ENCODE results near the gene CORO6. TPM values are rescaled to one million over a fixed set of nuclear protein-coding genes. Genes with fewer than 3 reads are reported as not detected.

CORO6 gene
- total RNA-seq, 1 donor, result 20.3 TPM

GRCh38 chr17:29593591-29594518 lies 28.9 kb downstream of the CORO6 start:
- Histone ChIP-seq H3K4me1 (ENCODE audit: insufficient read depth, low read length) (peaks cover 42% of the 10 kb centered on the region), H2AFZ (ENCODE audit: low read length) (peak overlapping the region; percentile 41), H3K27ac (ENCODE audit: low read depth, low read length) (no peak overlapping the region), H3K4me2 (ENCODE audit: insufficient read depth, low read length) (peak overlapping the region; percentile 78), H3K79me2 (ENCODE audit: insufficient read depth, low read length) (peaks cover 1% of the 10 kb centered on the region), H3K4me3 (ENCODE audit: insufficient read depth, low read length) (peak overlapping the region; percentile 72), H3K36me3 (ENCODE audit: insufficient read depth, low read length) (no peaks in the 10 kb centered on the region), H4K20me1 (ENCODE audit: insufficient read depth, low read length) (peaks cover 28% of the 10 kb centered on the region), H3K9me3 (ENCODE audit: low read depth, low read length) (no peaks in the 10 kb centered on the region), H3K27me3 (ENCODE audit: insufficient read depth, low read length) (no peaks in the 10 kb centered on the region)
- TF ChIP-seq CTCF (IDR thresholded peaks at IDR 0.05; ENCODE audit: extremely low read depth, low read depth, low read length), result peak; percentile 16
- no peak for DNase-seq (ENCODE audit: insufficient read length, low spot score, missing footprints)

DNA sequence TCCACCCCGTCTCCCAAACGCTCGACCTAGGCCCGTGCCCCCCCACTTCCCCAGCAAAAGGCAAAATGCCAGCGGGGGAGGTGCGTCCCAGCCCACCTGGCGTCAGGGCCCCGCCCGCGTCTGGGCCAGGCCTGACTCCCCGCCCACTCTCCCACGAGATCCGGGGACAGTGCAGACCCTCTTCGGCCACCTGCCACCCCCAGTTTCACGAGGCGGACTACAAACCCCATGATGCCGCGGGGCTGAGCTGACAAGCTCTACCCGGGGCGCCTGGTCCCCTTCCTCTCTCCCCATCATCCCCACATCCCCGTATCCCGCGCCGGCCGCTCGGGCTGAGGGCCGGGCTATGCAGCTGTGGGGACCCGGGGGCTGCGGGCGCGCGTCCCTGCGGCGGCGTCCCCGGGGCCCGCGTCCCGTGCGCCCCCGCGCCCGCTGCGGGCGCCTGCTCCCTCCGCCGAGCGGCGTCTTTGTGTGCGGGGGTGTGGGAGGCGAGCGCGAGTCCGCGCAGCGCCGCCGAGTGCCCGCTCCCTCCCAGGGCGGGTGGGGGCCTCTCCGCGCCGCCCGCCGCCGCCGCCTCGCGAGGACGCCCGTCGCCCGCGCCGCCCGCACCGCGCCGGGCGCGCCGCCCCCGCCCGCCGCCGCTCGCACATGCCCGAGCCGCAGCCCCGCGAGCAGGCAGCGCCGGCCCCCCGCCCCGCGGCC lies 29.7 kb downstream of the CORO6 start, which contains the start of gene ANKRD13B:
TSS of gene ANKRD13B (plus strand) at position 283 of the 702 bp plus-strand sequence. CDS start 490 bp downstream, outside the sequence.
- peaks cover 34% of the 10 kb centered on the region for H4K20me1 ChIP-seq (ENCODE audit: insufficient read depth, low read length)
- H3K36me3 ChIP-seq (ENCODE audit: insufficient read depth, low read length), result no peaks in the 10 kb centered on the region
- H3K79me2 ChIP-seq (ENCODE audit: insufficient read depth, low read length), result peaks cover 10% of the 10 kb centered on the region
- no peak within 1 kb of the TSS for H3K27ac ChIP-seq (ENCODE audit: low read depth, low read length)
- H3K27me3 ChIP-seq (ENCODE audit: insufficient read depth, low read length), result no peaks in the 10 kb centered on the region
- peak within 1 kb of the TSS; percentile 73 for H3K4me3 ChIP-seq (ENCODE audit: insufficient read depth, low read length)
- peaks cover 48% of the 10 kb centered on the region for H3K4me1 ChIP-seq (ENCODE audit: insufficient read depth, low read length)
- H3K4me2 ChIP-seq (ENCODE audit: insufficient read depth, low read length), result peak within 1 kb of the TSS; percentile 93
- H3K9me3 ChIP-seq (ENCODE audit: low read depth, low read length), result no peaks in the 10 kb centered on the region
- no peak for TF ChIP-seq CTCF (IDR thresholded peaks at IDR 0.05; ENCODE audit: extremely low read depth, low read depth, low read length)
- peak within 1 kb of the TSS; percentile 65 for H2AFZ ChIP-seq (ENCODE audit: low read length)
- peak; percentile 93 for DNase-seq (ENCODE audit: insufficient read length, low spot score, missing footprints)

DNA sequence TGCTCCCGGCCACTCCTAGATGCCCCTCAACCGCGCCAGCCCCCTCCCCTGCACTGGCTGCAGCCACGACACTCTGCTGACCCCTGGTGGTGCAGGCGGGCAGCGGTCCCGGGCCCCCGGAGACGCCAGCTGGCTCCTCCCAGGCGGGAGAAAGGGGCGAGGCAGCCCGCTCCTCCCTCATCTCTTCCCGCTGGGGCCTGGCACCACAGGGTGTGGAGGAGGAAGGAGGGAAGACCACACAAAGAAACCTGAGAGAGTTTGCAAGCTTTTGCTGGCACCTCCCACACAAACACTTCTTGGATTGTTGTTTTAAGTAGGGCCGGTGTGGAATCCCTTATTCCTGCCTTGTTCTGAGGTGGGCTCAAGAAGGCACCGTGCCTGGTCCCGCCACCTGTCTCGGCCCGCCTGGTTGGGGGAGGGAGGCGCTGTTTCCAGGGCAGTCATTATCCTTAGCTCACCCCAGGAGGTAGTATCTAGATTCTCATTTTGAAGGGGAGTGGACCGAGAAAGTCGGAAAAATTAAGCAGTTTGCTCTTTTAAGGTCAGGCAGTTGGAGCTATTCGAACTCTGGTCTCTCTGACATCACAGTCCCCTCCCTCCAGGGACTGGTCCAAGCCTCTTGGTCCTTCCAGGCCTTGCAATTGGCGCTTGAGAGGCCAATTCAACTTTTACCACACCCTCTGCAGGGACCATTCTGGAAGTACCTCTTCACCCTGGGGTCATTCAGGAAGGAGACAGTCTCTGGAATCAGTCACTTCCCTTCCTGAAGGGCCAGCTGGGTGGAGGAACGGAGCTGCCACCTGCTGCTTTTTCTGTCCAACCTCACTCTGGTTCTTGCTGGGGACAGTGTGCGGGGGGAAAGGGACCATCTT lies 30.7 kb downstream of the CORO6 start:
- no peaks in the 10 kb centered on the region for H3K36me3 ChIP-seq (ENCODE audit: insufficient read depth, low read length)
- H4K20me1 ChIP-seq (ENCODE audit: insufficient read depth, low read length), result peaks cover 41% of the 10 kb centered on the region
- H3K4me1 ChIP-seq (ENCODE audit: insufficient read depth, low read length), result peaks cover 55% of the 10 kb centered on the region
- H3K4me3 ChIP-seq (ENCODE audit: insufficient read depth, low read length), result peak overlapping the region; percentile 73
- peak; percentile 83 for TF ChIP-seq CTCF (IDR thresholded peaks at IDR 0.05; ENCODE audit: extremely low read depth, low read depth, low read length)
- peak overlapping the region; percentile 73 for H3K27ac ChIP-seq (ENCODE audit: low read depth, low read length)
- H2AFZ ChIP-seq (ENCODE audit: low read length), result peak overlapping the region; percentile 95
- no peaks in the 10 kb centered on the region for H3K27me3 ChIP-seq (ENCODE audit: insufficient read depth, low read length)
- peak; percentile 100 for DNase-seq (ENCODE audit: insufficient read length, low spot score, missing footprints)
- peak overlapping the region; percentile 93 for H3K4me2 ChIP-seq (ENCODE audit: insufficient read depth, low read length)
- H3K79me2 ChIP-seq (ENCODE audit: insufficient read depth, low read length), result peaks cover 20% of the 10 kb centered on the region
- no peaks in the 10 kb centered on the region for H3K9me3 ChIP-seq (ENCODE audit: low read depth, low read length)

All from osteoblast (primary cell).